ENCODE results near the gene OSM.

OSM gene

GRCh38 chr22:30248484-30248883 lies 18.2 kb downstream of the OSM start:
- Mint-ChIP-seq H3K4me1 (peaks cover 49% of the 10 kb centered on the region), H3K27ac (peak overlapping the region in 2 of 3 experiments; percentile 22 to 34), H3K27me3 (ENCODE audit: low read depth) (peaks cover 42% of the 10 kb centered on the region), H3K4me3 (peak overlapping the region; percentile 30 to 67 (median 64)), H3K9me3 (no peaks in the 10 kb centered on the region), H3K36me3 (ENCODE audit: low read depth) (no peaks in the 10 kb centered on the region)
- TF ChIP-seq CTCF (IDR thresholded peaks at IDR 0.05; ENCODE audit: unreplicated experiment in 3 of 3), result no peak

DNA sequence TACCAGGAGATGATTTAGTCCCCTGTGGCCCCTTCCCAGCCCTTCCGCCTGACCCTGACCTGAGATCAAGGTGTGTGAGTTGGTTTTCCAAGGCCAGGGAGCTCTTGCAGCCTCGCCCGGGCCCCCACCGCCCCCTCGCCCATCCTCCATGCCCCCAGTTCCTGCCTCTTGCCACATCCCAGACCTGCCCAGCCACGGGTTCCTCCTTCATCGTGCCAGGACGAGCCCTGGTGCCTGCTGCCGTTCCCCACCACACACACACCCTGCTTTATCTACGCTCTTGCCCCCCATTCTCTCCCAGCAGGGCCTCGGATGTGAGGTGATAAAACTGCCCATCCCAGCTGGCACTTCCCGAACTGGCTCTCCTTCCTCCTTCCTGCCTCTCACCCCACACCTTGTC lies 18.7 kb downstream of the OSM start:
- Mint-ChIP-seq H3K27me3 (ENCODE audit: low read depth) (peaks cover 44% of the 10 kb centered on the region), H3K27ac (peak overlapping the region in 2 of 3 experiments; percentile 22 to 34), H3K4me3 (peak overlapping the region; percentile 43 to 67 (median 64)), H3K4me1 (peaks cover 47% of the 10 kb centered on the region), H3K9me3 (no peaks in the 10 kb centered on the region), H3K36me3 (ENCODE audit: low read depth) (no peaks in the 10 kb centered on the region)
- no peak for TF ChIP-seq CTCF (IDR thresholded peaks at IDR 0.05; ENCODE audit: unreplicated experiment in 3 of 3)

GRCh38 chr22:30247561-30247960 lies 19.1 kb downstream of the OSM start:
- TF ChIP-seq CTCF (IDR thresholded peaks at IDR 0.05; ENCODE audit: unreplicated experiment in 3 of 3), result no peak
- Mint-ChIP-seq H3K36me3 (ENCODE audit: low read depth) (no peaks in the 10 kb centered on the region), H3K9me3 (no peaks in the 10 kb centered on the region), H3K4me1 (peaks cover 47% of the 10 kb centered on the region), H3K27me3 (ENCODE audit: low read depth) (peaks cover 49% of the 10 kb centered on the region), H3K27ac (peak overlapping the region in 2 of 3 experiments; percentile 22 to 31), H3K4me3 (peak overlapping the region; percentile 32 to 82 (median 43))

- H3K27ac Mint-ChIP-seq, result peak overlapping the region in 2 of 3 experiments; percentile 56 to 81
- no peaks in the 10 kb centered on the region for H3K9me3 Mint-ChIP-seq
- H3K36me3 Mint-ChIP-seq (ENCODE audit: low read depth), result no peaks in the 10 kb centered on the region
- H3K4me1 Mint-ChIP-seq, result peaks cover 49% of the 10 kb centered on the region
- H3K4me3 Mint-ChIP-seq, result peak overlapping the region; percentile 57 to 82 (median 64)
- peaks cover 53% of the 10 kb centered on the region for H3K27me3 Mint-ChIP-seq (ENCODE audit: low read depth)
- no peak for TF ChIP-seq CTCF (IDR thresholded peaks at IDR 0.05; ENCODE audit: unreplicated experiment in 3 of 3)
Measured at GRCh38 chr22:30246814-30247376, 19.8 kb downstream of the OSM start.

DNA sequence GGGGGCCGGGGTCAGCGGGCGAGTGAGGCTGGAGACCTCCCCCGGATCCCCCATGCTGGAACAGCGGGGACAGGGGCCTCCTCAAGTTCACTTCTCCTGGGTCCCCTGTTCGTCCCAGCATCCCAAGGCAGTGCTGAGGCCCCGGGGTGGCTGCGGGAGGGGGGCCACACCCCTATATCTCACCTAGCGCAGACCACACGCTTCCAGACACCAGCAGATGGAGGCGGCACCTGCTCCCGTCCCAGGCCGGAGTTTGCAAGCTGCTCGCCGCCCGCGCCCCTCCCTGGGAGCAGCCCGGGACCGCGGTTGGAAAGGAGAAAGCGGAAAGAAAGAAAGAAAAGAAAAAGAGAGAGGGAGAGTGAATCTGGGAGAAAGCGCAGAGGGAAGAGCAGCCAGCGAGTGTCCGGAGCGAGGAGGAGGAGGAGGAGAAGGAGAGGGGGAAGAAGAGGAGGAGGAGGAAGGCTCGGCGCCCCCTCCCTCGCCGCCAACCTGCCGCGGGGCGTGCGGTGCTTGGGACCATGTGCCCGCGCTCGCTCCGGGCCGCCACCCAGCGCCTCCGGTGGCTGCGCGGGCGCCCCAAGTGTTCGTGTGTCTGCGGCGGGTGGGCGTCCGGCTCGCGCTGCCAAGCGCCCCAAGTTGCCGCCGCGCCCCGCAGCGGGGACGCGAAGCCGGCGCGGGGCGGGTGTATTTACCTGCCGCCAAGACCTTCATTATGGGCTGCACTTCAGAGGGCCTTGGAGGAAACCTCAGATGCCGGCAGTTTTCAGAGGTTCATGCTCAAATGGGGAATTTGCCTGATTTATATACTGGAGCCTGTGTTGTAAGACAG lies 20.5 kb downstream of the OSM start, which contains the start of gene LIF:
Gene LIF, minus strand, starts transcription at position 775 of the 829 bp plus-strand sequence. Its CDS starts 64 bp downstream, at position 711.
- H3K27ac Mint-ChIP-seq, result peak within 1 kb of the TSS; percentile 55 to 85 (median 56)
- H3K4me3 Mint-ChIP-seq, result peak within 1 kb of the TSS; percentile 84 to 90 (median 89)
- H3K27me3 Mint-ChIP-seq (ENCODE audit: low read depth), result peaks cover 50% of the 10 kb centered on the region
- TF ChIP-seq CTCF (IDR thresholded peaks at IDR 0.05; ENCODE audit: unreplicated experiment in 3 of 3), result peak in 1 of 3 experiments; percentile 19
- H3K4me1 Mint-ChIP-seq, result peaks cover 49% of the 10 kb centered on the region
- no peaks in the 10 kb centered on the region for H3K36me3 Mint-ChIP-seq (ENCODE audit: low read depth)
- H3K9me3 Mint-ChIP-seq, result no peaks in the 10 kb centered on the region
